Stimulated activated naive CD8-positive, alpha-beta T cell treated with anti-CD3 and anti-CD28 coated beads, Interleukin-15, amount 100 ng/mL, for 72 hours (primary cell): Measurements from ENCODE around the gene HDHD3.
A peak's percentile ranks its signal among the peaks of the same experiment; 100 is the strongest.

Experiments used
- ATAC-seq: fragments of 150-1000 bp; cut with Tn5 transposase; 2 replicates; pipeline ENCODE4 v1.10.0; 2021; ENCODE audit warnings: mild to moderate bottlenecking, moderate library complexity
- DNase-seq, 2 donors: peaks; one replicate each; pipeline ENCODE4 v3.0.0; 2021 to 2022
- H3K27ac Mint-ChIP-seq, 2 donors: one replicate each; pipeline ENCODE4 v1.8.0; 2022; ENCODE audit warnings: mild to moderate bottlenecking in 2 of 2, mixed read lengths in 2 of 2, moderate library complexity in 2 of 2
- H3K27me3 Mint-ChIP-seq: one replicate; pipeline ENCODE4 v1.8.0; 2022; ENCODE audit warnings: mixed read lengths
- H3K4me1 Mint-ChIP-seq: one replicate; pipeline ENCODE4 v1.8.0; 2022; ENCODE audit warnings: mild to moderate bottlenecking, mixed read lengths
- H3K4me3 Mint-ChIP-seq, 2 donors: one replicate each; pipeline ENCODE4 v1.8.0; 2022; ENCODE audit warnings: mild to moderate bottlenecking in 2 of 2, mixed read lengths in 2 of 2, moderate library complexity in 1 of 2
- H3K9me3 Mint-ChIP-seq, 2 donors: one replicate each; pipeline ENCODE4 v1.8.0; 2022; ENCODE audit warnings: mixed read lengths in 2 of 2

HDHD3 gene

GRCh38 chr9:113356686-113357292 lies 20.0 kb downstream of the HDHD3 start:
- no peaks in the 10 kb centered on the region for H3K9me3 Mint-ChIP-seq

GRCh38 chr9:113355040-113355596 lies 21.7 kb downstream of the HDHD3 start:
- DNase-seq (no peak), ATAC-seq (no peak)
- Mint-ChIP-seq H3K9me3 (no peaks in the 10 kb centered on the region), H3K27me3 (peaks cover 7% of the 10 kb centered on the region), H3K4me1 (peaks cover 24% of the 10 kb centered on the region), H3K4me3 (no peak overlapping the region), H3K27ac (no peak overlapping the region)

More at GRCh38 chr9:113356686-113357292, 20.0 kb downstream of the HDHD3 start:
- no peak for DNase-seq
- H3K27ac Mint-ChIP-seq = no peak overlapping the region
- H3K27me3 Mint-ChIP-seq = peaks cover 7% of the 10 kb centered on the region
- peaks cover 13% of the 10 kb centered on the region for H3K4me1 Mint-ChIP-seq
- ATAC-seq = no peak
- H3K4me3 Mint-ChIP-seq = no peak overlapping the region

GRCh38 chr9:113352411-113352810 lies 24.4 kb downstream of the HDHD3 start:
- no peak for DNase-seq
- Mint-ChIP-seq H3K4me3 (no peak overlapping the region), H3K27ac (peak overlapping the region in 1 of 2 donors; percentile 16), H3K9me3 (no peaks in the 10 kb centered on the region), H3K27me3 (peaks cover 7% of the 10 kb centered on the region), H3K4me1 (peaks cover 34% of the 10 kb centered on the region)
- ATAC-seq = no peak

- H3K27ac Mint-ChIP-seq = peak overlapping the region in 1 of 2 donors; percentile 16
- no peak overlapping the region for H3K4me3 Mint-ChIP-seq
- ATAC-seq = no peak
- H3K27me3 Mint-ChIP-seq = peaks cover 7% of the 10 kb centered on the region
- H3K4me1 Mint-ChIP-seq = peaks cover 38% of the 10 kb centered on the region
- DNase-seq = no peak
- H3K9me3 Mint-ChIP-seq = no peaks in the 10 kb centered on the region
Observed at GRCh38 chr9:113352006-113352405, 24.8 kb downstream of the HDHD3 start.

DNA sequence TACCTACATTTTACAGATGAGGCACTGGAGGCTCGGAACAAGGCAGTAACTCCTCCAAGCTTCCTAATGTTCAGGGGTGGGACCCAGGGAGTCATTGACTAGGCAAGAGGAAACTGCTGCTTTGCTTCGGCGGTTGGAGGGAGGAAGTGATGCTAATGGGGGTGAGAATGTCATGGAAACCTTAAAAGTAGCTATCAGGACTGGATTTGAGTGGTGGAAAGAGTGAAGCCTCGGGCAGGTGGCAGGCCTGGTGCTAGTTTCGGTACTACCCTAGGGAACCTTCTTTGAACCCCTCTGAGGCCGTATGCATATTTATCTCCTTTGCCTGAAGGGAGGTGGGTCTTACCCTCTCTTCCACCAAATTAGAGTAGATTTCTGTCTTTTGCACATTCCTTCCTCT lies 25.8 kb downstream of the HDHD3 start:
- peaks cover 42% of the 10 kb centered on the region for H3K4me1 Mint-ChIP-seq
- H3K27me3 Mint-ChIP-seq = peaks cover 7% of the 10 kb centered on the region
- ATAC-seq (peak; percentile 72), DNase-seq (peak in 1 of 2 donors; percentile 69)
- H3K27ac Mint-ChIP-seq = peak overlapping the region in 1 of 2 donors; percentile 98
- peak overlapping the region; percentile 95 to 97 for H3K4me3 Mint-ChIP-seq
- no peaks in the 10 kb centered on the region for H3K9me3 Mint-ChIP-seq

DNA sequence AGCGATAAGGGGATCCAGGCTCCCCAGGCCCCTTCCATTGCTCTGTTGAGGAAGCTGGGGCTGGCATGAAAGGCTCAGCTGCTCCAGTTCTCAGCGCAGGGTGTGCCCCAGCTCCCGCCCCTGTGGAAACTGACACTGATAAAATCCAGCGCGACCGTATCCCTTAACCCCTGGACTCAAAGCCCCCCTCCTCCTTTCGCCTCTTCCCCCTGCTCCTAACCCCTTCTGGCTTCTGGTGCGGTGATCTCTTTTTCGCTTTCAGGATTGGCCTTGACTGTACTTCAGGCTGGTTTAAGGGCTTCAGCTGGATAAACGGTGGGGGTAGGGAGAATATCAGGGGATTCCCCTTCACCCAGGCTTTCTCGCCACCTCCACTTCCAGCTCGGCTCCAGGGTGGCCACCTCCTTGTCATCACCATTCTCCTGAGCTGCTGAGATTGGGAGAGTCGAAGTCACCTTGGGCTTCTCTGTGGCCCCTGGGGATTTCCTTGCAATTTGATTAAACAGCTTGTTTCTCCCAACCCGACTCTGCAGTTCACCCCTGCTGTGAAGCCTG lies 26.6 kb downstream of the HDHD3 start:
- Mint-ChIP-seq H3K27ac (peak overlapping the region; percentile 92 to 98), H3K4me1 (peaks cover 50% of the 10 kb centered on the region), H3K9me3 (no peaks in the 10 kb centered on the region), H3K27me3 (peaks cover 7% of the 10 kb centered on the region), H3K4me3 (peak overlapping the region; percentile 95 to 97)
- DNase-seq (peak in 1 of 2 donors; percentile 41), ATAC-seq (peak; percentile 46)

DNA sequence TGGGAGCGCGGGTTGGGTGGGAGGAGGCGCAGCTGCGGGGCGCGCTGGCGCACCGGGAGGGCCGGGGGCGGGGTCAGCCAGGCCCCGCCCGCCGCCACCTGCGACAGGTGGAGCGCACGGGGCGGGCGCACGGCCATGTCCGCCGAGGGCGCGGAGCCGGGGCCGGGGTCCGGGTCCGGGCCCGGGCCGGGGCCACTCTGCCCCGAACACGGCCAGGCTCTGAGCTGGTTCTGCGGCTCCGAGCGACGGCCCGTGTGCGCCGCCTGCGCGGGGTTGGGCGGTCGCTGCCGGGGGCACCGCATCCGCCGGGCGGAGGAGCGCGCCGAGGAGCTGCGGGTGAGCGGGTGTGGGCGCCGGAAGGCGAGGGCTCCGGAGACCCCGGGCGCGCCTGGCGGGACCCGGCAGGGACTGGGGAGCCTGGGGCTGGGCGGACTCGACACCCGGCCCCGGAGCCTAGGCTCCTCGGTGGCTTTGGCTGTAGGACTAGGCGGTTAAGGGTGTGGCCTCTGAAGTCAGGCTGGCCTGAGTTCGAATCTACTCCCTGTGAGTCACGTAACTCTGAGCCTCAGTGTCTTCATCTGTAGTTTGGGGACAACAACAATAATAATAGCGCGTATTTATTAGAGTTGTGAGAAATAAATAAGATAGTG lies 27.2 kb downstream of the HDHD3 start, which contains the start of gene BSPRY:
TSS of gene BSPRY (plus strand) at position 97 of the 650 bp plus-strand sequence. CDS start at position 136, 39 bp downstream.
- ATAC-seq (peak; percentile 72), DNase-seq (peak; percentile 60)
- peaks cover 7% of the 10 kb centered on the region for H3K27me3 Mint-ChIP-seq
- H3K27ac Mint-ChIP-seq = peak within 1 kb of the TSS; percentile 92 to 98
- H3K4me1 Mint-ChIP-seq = peaks cover 56% of the 10 kb centered on the region
- peak within 1 kb of the TSS; percentile 95 to 97 for H3K4me3 Mint-ChIP-seq
- no peaks in the 10 kb centered on the region for H3K9me3 Mint-ChIP-seq

- Mint-ChIP-seq H3K4me1 (peaks cover 58% of the 10 kb centered on the region), H3K9me3 (no peaks in the 10 kb centered on the region), H3K27me3 (peaks cover 7% of the 10 kb centered on the region), H3K4me3 (peak overlapping the region; percentile 65 to 83), H3K27ac (peak overlapping the region in 1 of 2 donors; percentile 92)
- DNase-seq = no peak
- no peak for ATAC-seq
Observed at GRCh38 chr9:113349066-113349444, 27.7 kb downstream of the HDHD3 start.

DNA sequence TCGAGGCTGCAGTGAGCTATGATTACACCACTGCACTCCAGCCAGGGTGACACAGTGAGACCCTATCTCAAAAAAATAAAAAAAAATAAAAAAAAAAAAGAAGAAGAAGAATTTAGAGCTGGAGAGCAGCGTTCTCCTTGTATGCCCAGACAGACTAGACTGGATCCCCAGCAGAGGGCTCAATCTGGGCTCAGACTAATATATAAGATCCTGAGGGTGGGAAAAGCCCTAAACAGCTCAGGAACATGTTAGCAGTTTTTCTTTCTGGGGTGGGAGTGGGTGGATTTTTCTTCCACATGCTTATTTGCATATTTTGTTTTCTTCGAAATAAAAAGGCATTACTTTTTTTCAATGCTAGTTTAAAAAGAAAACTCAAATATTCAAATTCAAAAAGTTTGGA lies 28.3 kb downstream of the HDHD3 start:
- DNase-seq (no peak), ATAC-seq (no peak)
- H3K4me1 Mint-ChIP-seq = peaks cover 65% of the 10 kb centered on the region
- H3K27me3 Mint-ChIP-seq = peaks cover 7% of the 10 kb centered on the region
- H3K27ac Mint-ChIP-seq = no peak overlapping the region
- H3K9me3 Mint-ChIP-seq = peaks cover 0 to 1% of the 10 kb centered on the region in 2 donors
- no peak overlapping the region for H3K4me3 Mint-ChIP-seq

- Mint-ChIP-seq H3K4me3 (no peak overlapping the region), H3K4me1 (peaks cover 64% of the 10 kb centered on the region), H3K27me3 (no peaks in the 10 kb centered on the region), H3K9me3 (peaks cover 0 to 9% of the 10 kb centered on the region in 2 donors), H3K27ac (peak overlapping the region in 1 of 2 donors; percentile 55)
- no peak for ATAC-seq
- DNase-seq = no peak
Observed at GRCh38 chr9:113345671-113346070, 31.1 kb downstream of the HDHD3 start.

DNA sequence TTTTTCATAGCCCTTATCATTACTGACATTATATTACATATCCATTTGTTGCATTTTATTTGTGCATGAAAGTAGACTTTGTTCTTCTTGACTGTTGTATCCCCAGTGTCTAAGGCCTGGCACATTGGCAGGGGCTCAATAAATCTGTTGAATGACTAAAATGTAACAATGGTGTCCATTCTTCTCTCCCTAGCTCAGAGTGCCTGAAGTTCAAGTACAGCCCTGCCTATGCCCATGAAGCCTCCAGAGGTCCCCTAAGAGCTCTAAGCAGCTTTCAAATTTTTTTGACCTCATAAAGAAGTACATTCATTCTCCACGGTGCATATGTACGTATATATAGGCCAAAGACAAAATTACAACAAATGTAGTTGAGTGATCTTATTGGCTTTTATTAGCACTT lies 31.6 kb downstream of the HDHD3 start:
- ATAC-seq = no peak
- no peak overlapping the region for H3K27ac Mint-ChIP-seq
- H3K4me3 Mint-ChIP-seq = no peak overlapping the region
- peaks cover 64% of the 10 kb centered on the region for H3K4me1 Mint-ChIP-seq
- H3K27me3 Mint-ChIP-seq = no peaks in the 10 kb centered on the region
- DNase-seq = no peak
- peaks cover 0 to 9% of the 10 kb centered on the region in 2 donors for H3K9me3 Mint-ChIP-seq

GRCh38 chr9:113343732-113344231 lies 33.0 kb downstream of the HDHD3 start:
- DNase-seq (peak in 1 of 2 donors; percentile 67), ATAC-seq (peak; percentile 63)
- Mint-ChIP-seq H3K9me3 (peaks cover 0 to 9% of the 10 kb centered on the region in 2 donors), H3K27ac (peak overlapping the region in 1 of 2 donors; percentile 83), H3K4me1 (peaks cover 70% of the 10 kb centered on the region), H3K27me3 (peaks cover 7% of the 10 kb centered on the region), H3K4me3 (peak overlapping the region; percentile 2 to 13)

DNA sequence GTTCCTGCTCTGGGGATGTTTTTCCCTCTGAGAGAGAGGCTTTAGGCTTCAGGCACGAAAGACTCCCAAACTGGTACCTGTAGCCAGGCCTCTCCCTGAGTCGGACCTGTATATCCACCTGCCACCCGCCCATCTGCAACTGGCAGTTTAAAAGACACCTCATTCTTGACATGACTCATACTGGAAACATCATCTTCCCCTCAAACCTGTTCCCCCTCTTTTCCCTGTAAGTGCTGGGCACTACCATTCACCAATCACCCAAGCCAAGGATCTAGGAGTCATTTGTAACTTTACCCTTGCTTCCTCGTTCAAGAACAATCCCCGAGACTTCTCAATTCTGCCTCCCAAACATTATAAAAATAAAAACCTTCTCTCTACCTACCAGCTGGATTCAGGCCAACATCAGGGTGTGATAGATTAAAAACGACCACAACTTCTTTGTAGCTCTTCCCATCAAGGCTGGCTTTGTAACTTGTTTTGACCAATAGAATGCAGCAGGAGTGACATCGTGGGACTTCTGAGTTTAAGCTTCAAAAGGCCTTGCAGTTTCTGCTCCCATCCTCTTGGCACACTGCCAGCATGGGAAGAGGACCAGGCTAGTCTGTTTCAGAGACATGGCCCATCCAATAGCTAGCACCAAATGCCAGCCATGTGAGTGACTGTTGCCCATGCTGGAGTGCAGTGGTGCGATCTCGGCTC lies 34.9 kb downstream of the HDHD3 start:
- H3K27me3 Mint-ChIP-seq = peaks cover 9% of the 10 kb centered on the region
- DNase-seq (peak in 1 of 2 donors; percentile 39), ATAC-seq (peak; percentile 29)
- H3K27ac Mint-ChIP-seq = peak overlapping the region in 1 of 2 donors; percentile 40
- peak overlapping the region; percentile 82 to 97 for H3K4me3 Mint-ChIP-seq
- peaks cover 58% of the 10 kb centered on the region for H3K4me1 Mint-ChIP-seq
- peaks cover 0 to 9% of the 10 kb centered on the region in 2 donors for H3K9me3 Mint-ChIP-seq

DNA sequence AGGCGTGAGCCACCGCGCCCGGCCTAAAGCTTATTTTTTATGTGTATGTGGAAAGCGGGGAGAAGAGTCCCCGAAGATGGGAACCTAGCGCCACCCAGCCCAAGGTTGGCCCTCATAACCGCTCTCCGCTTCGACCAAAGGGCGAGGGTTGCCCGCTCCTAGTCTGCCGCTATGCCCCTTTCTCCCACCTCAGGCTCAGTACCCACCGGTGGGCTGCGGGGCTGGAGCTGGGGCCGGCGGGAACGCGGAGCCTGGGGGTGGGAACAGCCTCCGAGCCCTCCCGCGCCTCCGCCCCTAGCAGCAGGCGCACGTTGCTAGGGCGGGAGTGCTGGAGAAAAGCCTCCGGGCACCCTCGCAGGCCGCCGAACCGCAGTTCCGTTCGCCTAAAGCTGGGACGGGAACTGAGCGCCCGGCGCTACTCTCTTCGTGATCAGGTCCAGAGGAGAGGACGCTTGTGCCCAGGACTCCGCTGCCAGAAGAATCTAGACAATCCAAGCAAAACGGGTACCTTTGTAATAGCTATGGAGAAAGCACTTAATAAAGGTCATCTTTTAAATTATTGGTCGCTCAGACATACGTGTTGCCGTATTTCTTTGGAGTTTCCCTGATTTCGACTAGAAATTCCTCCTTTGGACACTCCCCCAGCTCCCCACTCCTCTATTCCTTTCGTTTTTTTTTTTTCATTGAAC lies 36.6 kb downstream of the HDHD3 start, which contains the start of gene WDR31:
TSS of gene WDR31 (minus strand) at position 265 of the 689 bp plus-strand sequence. CDS start 8,253 bp downstream, outside the sequence.
- H3K27me3 Mint-ChIP-seq = peaks cover 9% of the 10 kb centered on the region
- ATAC-seq (peak; percentile 95), DNase-seq (peak; percentile 84 to 86)
- H3K4me1 Mint-ChIP-seq = peaks cover 47% of the 10 kb centered on the region
- H3K4me3 Mint-ChIP-seq = peak within 1 kb of the TSS; percentile 82 to 97
- peak within 1 kb of the TSS; percentile 54 to 96 for H3K27ac Mint-ChIP-seq
- H3K9me3 Mint-ChIP-seq = peaks cover 0 to 9% of the 10 kb centered on the region in 2 donors
